ENCODE measurements around the gene TBX6.
"Not testable (repeated sequence)": the region's sequence is repeated elsewhere in the genome, so short reads cannot be mapped to it uniquely, and the experiment has no call there.

The TBX6 gene

GRCh38 chr16:30065102-30065942 lies 26.4 kb downstream of the TBX6 start, which contains the start of gene ALDOA:
ALDOA (plus strand) TSS chr16:30065760; CDS start chr16:30066898, 1,138 bp downstream.
- DNase-seq = peak; percentile 99

DNA sequence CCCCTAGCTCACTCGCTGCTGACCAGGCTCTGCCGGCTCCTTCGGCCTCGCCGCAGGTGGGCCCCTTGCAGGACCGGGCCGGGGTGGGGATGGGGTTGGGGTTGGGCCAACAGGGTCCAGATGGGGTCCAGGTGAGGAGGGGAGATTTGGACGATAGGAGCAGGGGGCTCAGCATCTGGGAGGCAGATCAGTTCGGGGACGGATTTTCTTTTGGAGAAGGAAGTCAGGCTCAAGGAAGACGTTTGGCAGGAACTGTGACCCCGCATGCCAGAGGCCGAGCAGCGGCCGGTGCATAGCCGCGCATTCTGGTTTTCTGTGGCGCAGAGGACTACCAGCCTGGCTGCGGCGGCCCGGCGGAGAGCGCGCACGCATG lies 27.0 kb downstream of the TBX6 start:
- DNase-seq = no peak

DNA sequence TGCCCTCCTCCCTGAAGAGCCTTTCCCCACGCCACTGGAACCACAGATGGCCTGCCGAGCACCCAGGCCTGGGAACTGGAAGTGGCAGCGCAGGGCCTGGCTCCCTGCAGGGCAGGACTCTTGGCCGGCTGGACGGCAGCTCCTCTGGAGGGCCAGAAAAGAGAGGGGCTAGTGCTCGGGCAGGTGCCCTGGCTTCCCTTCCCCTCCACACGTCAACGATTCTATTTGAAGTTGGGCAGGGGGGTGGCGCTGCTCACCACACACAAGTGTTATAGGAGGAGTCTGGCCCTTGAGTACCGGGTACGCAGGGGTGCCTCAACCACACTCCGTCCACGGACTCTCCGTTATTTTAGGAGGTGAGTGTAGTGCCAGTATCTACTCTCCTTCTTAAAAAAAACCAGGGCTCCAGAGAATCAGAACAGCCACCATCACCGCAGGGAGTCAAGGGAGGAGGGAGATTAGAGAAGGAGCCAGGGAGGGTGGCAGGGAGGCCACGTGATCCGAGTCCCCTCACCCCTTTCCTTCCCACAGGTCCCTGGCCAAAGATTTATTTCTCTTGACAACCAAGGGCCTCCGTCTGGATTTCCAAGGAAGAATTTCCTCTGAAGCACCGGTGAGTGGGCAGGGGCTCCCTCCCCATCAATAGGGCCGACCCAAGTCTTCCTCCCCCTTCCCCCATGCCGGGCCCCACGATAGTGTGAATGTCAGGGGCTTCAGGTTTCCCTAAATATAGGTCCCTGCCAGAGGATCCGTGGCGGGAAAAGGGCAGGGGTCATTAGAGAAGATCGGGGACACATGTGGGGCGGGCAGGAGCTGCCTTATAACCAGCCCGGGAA lies 27.6 kb downstream of the TBX6 start:
- peak; percentile 87 for DNase-seq

DNA sequence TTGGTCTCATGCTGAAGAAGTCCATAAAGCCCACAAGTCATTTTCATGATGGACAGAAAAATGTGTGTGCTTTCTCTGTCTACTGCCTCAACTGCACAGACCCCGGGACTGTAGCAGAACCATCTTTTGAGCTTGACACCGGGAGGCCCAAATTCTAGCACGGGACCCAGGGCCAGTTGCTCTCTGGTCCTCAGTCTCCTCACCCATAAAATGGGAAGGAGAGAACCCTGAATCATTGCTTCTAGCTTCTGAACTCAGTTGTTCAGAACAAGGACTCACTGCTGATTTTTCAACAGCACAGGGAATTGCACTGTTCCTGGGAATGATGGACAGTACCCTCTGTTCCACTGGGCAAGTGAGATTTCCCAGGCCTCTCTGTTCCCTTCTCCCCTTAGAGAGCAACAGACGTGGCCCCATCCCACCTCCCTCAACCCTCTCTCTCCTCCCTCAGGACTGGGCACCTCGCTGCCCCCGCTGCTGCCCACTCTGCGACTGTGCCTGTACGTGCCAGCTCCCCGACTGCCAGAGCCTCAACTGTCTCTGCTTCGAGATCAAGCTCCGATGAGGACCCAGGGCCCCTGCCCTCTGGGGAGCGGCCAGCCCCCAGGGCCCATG lies 28.3 kb downstream of the TBX6 start:
- no peak for DNase-seq

DNA sequence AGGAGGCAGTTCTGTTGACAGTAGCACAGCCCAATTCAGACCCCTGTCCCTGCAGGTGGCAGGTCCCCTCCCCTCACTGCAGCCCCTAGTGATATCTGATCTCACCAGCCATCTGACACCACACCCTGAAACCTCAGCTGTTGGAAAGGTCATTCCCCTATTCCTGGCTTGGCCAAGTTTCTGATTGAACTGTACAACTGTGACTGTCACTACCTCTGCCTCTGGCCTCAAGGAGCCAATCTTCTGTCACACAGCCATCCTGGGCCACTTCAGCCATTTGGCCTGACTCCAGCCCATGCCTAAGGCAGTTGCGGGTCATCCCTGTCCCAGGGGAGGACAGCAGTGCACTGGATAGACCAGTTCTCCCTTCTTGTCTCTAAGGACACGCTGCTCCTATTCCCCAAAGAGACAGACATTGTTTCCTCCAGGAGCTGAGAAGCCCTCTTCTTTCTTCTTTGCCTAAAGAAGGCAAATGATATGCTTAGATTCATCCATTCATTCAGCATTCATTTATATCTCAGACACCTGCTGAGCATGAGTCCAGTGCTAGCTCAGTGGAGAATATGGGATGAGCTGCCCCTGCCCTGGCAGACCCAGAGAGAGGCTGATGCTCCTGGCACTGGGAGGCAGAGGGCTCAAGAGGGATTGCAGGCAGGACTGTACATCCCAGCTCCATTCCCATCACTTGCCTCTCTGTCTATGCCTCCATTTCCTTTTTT lies 30.7 kb downstream of the TBX6 start:
- no peak for DNase-seq

GRCh38 chr16:30060346-30060745 lies 31.4 kb downstream of the TBX6 start:
- no peak for DNase-seq

DNA sequence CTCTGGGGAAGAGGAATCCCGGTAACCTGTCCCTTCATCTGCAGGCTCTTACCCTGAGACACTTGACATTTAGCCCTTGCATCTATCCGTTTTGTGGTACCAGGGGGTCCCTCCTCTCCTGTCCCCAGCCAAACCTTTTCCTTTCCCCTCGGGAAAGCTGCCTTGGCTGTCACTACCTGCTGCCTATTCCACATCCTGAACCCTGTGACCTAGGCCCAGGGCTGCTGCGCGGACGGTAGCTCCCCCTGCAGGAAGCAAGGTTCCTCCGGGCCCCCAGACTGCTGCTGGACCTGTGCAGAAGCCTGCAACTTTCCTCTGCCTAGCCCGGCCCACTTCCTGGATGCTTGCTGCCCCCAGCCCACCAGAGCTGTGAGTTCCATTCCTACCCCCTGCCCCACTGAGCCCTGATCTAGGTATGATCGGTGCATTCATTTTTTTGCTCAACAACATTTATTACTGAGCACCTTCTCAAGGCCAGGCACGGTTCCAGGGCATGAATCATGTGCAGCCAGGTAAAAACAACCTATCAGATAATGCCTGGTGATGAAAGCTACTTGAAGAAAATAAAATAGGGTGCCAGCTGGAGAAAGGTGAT lies 36.7 kb downstream of the TBX6 start:
- peak; percentile 74 for DNase-seq

DNA sequence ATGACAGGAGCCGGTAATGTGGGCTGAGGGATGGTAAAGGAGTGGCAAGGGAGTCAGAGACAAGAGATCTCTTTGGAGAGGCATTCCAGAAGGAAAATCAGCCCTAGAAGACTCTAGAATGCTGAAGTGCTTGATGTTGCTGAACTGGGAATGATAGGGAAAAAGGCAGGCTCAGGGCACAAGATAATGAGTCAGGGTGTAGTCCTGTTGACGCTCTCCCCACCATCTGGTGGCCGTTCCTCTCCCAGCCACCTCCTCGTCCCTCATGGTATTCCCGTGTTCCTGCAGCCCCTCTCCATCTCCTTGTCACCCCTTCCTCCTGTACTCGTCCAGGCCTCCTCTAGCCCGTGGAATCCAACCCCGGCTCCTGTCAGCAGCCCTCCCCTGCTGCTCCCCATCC lies 37.3 kb downstream of the TBX6 start:
- no peak for DNase-seq

GRCh38 chr16:30053376-30054015 lies 38.2 kb downstream of the TBX6 start:
- DNase-seq = no peak

GRCh38 chr16:30052671-30053372 lies 38.9 kb downstream of the TBX6 start:
- peak; percentile 97 for DNase-seq

- no peak for DNase-seq
Observed at GRCh38 chr16:30051518-30051917, 40.2 kb downstream of the TBX6 start.

DNA sequence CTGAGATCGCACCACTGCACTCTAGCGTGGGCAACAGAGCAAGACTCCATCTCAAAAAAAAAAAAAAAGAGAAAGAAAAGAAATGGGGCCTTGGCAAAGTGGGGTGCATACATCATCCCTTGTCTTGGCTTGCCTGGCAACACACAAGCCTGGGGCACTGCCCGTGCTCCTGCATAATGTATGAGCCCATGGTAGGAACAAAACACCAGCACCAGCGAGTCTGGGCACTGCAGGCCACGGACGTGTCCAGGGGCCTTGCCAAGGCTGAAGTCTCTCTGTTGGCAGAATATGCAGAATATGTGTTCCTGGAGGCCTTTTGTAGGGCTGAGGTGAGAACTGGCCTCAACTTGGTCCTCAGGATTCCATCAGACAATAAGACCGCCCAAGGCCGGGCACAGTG lies 41.9 kb downstream of the TBX6 start:
- no peak for DNase-seq

DNA sequence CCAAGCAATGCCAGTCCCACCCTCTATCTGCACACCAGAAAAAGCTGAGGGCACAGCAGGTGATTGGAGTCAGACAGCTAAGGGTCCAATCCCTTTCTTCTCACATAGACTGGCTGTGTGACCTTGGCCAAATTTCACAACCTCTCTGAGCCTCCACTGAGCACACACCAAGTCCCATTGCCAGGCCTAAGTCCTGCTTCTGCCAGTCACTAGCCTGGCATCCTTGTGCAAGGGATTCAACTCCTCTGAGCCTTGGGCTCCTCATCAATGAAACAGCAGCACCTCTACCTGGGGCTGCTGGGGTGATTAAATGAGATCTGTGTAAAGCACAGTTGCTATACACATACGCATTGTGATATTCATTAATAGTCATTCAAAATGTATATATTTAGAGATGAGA lies 45.1 kb downstream of the TBX6 start:
- no peak for DNase-seq

DNA sequence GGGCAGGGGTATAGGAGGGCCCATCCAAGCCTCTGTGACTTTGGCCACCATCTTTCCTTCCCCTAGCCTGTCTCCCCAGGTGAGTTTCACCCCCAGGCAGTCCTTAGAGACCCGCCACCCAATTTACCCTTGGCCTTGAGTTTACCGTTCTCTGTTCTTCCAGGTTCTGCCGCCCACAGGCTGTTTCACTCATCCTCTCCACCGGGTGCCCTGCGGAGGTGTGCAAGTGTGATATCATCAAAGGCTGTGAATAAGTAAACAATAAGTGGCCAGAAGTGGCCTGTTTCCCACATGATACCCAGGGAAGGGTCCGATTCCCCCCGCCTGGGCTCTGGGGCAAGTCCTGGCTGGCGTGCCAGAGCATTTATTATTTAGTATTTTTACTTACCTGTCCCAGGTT lies 45.5 kb downstream of the TBX6 start:
- no peak for DNase-seq

DNA sequence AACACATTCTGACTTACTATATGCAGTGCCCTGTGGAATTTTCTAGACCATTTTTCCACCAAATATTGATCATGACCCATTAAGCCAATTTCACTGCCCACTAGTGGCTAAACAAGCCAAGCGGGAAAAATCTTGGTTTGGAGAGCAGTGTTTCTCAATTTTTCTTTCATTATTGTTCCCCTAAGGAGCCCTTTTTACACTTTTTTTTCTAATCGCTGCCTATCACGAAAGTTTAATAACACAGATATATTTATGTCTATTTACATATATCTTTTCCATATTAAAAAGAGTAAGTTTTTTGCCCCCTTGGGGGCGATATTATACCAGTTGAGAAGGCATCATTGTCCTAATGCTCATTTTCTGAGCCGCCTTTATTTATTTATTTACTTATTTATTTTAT lies 49.9 kb downstream of the TBX6 start:
- DNase-seq = peak; percentile 75

DNA sequence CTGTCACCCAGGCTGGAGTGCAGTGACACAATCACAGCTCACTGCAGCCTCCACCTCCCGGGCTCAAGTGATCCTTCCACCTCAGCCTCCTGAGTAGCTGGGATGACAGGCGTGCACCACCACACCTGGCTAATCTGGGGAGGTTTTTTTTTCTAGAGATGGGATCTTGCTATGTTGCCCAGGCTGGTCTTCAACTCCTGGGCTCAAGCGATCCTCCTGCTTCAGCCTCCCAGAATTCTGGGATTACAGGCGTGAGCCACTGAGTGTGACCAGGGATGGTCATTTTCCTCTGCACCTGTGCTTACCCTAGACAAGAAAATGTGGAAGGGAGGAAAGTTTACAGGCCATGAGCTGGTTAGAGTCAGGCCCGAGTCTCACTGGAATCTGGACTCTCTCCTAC lies 51.0 kb downstream of the TBX6 start:
- DNase-seq = not testable (repeated sequence)

DNA sequence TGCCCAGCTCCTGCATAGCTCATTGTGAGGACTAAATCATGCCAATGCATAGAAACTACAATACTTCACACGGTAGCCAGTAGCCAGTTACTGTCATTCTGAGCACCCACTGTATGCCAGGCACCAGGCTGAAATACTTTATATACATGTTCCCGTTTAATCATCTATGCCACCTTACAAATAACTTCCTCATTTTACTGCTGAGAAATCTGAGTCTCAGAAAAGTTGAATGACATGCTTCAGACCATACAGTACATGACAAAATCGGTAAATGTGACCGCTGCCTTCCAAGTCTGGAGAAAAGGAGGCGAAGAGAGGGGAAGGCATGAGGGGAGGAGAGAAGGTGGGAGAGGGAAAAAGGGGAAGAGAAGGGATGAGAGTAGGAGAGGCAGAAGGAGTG lies 51.5 kb downstream of the TBX6 start:
- DNase-seq = peak; percentile 54
